HEK293T (cell line): ENCODE measurements around the gene PIAS4.

ENCODE experiments used
- BHLHE40 ChIP-seq: fragments of 450-650 bp; IDR thresholded peaks from 2 replicates; pipeline ENCODE4 v1.6.1; 2016; ENCODE audit warnings: mild to moderate bottlenecking, moderate library complexity, borderline replicate concordance
- ELF4 ChIP-seq: fragments of 450-650 bp; IDR thresholded peaks from 2 replicates; pipeline ENCODE4 v1.6.1; 2017; ENCODE audit warnings: antibody characterized with exemption
- FOXK2 ChIP-seq: fragments of 450-650 bp; IDR thresholded peaks from 2 replicates; pipeline ENCODE4 v1.6.1; 2016; ENCODE audit warnings: mild to moderate bottlenecking
- FOXM1 ChIP-seq: fragments of 450-650 bp; IDR thresholded peaks from 2 replicates; pipeline ENCODE4 v1.6.1; 2017; ENCODE audit warnings: mild to moderate bottlenecking, borderline replicate concordance
- SP1 ChIP-seq: fragments of 450-650 bp; IDR thresholded peaks from 2 replicates; pipeline ENCODE4 v1.6.1; 2017

GRCh38 chr19:4043401-4043800, 35.9 kb downstream of the PIAS4 start:
- TF ChIP-seq SP1 (no peak), FOXK2 (no peak), FOXM1 (no peak), ELF4 (no peak), BHLHE40 (no peak)
